Stimulated activated CD4-positive, alpha-beta T cell treated with anti-CD3 and anti-CD28 coated beads, Interleukin-4, amount 100 ng/mL, for 4 hours (primary cell): Measurements from ENCODE around the gene DACT2.
"Not testable (repeated sequence)": the region's sequence is repeated elsewhere in the genome, so short reads cannot be mapped to it uniquely, and the experiment has no call there.

ENCODE experiments used
- DNase-seq, 2 experiments: peaks; one replicate each; pipeline ENCODE4 v3.0.0-alpha.2; 2020

The DACT2 gene

GRCh38 chr6:168280020-168280898, 39.3 kb downstream of the DACT2 start:
- no peak for DNase-seq

DNA sequence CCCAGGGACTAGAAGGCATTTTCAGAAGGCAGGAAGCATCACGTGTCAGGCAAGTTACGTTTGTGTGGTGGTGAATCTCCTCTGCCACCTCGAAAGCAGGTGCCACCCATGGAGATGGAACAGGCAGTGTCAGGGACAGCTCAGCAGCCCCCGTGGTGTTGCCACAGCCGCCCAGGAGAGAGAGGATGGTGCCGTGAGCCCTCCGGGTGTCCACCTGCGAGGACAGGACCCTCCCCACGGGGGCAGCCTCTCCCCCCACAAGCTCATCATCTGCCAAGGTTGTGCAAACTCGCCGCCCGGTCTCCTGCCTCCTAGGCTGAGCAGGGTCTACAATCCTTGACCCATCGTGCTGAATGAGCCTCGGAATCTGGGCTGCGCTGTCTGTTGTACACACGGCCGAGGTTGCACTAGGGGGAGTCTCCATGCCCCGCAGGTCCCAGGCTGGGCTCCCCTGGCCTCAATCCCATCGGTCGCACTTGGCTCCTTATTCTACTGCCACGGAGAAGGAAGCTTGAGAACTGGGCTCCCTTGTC, 40.1 kb downstream of the DACT2 start:
- no peak for DNase-seq

DNA sequence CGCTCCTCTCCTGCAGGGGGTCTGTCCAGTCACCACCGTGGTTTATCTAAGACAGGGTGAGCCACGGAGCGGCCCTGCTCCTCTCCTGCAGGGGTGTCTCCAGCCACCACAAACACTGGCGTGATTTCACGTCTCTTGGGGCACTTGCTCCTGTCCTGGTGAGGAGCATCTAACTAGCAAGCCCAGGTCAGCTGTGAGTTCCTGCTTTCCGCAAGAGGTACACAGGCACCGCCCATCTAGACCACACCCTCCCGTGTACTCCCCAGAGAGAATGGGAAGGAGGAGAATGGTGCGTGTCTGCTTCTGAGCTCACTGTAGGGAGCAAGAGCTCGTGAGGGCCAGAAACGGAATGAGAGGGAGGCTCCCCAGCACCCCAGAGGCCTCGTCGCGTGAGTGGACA, 40.7 kb downstream of the DACT2 start:
- no peak for DNase-seq

GRCh38 chr6:168277274-168277669, 42.3 kb downstream of the DACT2 start:
- no peak for DNase-seq

DNA sequence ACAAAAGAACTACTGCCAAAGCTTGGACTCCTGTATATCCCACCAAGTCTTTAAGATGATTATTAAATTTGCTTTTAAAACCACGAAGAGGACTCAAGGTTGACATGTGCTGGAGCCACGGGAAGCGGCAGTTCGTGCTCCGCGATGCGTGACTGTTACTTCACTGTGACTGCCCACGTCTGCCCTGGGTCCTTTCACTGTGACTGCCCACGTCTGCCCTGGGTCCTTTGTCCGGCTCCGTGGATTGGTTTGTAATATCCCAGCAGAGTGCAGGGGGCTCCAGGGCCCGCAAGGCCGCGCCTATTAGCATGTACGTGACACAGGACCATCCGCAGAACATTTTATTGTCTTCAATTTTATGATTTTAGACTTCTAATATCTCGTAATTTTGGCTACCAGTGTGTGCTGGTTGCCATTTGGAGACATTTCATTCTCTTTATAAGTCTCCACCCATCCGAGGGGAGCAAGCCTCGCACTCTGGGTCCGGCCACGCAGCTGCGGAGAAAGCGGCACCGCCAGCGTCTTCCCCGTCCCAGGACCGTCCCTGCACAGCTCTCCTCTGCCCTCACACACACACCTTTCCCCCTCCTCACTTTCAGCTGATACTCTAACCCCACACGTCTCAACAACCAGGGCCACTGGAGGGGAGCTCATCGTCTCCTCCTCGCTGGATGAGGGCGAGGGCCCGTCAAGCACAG, 42.9 kb downstream of the DACT2 start:
- no peak for DNase-seq

GRCh38 chr6:168275168-168275567, 44.4 kb downstream of the DACT2 start:
- DNase-seq: no peak

DNA sequence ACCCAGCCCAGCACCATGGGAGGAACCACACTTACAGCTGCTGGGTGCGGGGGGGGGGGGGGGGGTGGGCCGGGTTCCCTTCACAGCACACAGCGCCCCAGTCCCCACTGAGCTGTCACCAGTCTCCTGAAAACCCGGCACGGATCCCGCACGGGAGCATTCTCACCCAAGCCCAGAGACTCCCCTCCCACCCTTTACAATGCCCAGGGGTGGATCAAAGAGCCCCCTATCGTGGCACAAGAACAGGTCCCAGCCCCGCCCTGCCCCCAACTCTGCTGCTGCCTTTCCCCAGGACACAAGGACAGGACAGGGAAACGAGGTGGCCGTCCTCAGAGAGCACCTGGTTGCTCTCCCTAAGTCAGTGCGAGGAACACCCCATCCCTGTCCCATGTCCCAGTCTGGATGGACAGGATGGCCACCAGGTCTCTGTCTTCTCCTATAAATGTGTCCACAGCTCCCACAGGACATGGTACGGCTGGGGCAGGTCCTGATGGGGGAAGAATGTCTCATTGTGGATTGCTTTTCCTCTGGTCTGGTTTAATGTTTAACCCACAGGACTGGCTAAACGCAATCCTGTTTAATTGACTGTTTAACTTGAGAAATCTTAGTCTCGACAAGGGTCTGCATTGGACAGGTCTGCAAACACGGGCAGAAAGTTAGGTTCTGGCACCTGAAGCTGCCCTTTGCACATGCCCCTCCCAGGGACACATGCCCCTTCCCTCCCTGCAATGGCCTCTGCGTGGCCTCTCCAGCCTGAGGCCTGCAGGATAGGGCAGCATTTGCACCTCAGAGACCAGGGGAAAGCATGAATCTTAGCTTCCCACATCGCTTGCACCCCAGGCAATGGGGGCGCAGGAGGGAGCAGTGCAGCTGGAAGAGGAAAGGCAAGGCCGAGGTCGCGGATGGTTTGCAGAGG, 45.3 kb downstream of the DACT2 start:
- no peak for DNase-seq

- DNase-seq: no peak
Measured at GRCh38 chr6:168273441-168274036, 46.0 kb downstream of the DACT2 start.

- no peak for DNase-seq
Measured at GRCh38 chr6:168272415-168273325, 46.9 kb downstream of the DACT2 start.

GRCh38 chr6:168270274-168271172, 49.1 kb downstream of the DACT2 start:
- no peak for DNase-seq

DNA sequence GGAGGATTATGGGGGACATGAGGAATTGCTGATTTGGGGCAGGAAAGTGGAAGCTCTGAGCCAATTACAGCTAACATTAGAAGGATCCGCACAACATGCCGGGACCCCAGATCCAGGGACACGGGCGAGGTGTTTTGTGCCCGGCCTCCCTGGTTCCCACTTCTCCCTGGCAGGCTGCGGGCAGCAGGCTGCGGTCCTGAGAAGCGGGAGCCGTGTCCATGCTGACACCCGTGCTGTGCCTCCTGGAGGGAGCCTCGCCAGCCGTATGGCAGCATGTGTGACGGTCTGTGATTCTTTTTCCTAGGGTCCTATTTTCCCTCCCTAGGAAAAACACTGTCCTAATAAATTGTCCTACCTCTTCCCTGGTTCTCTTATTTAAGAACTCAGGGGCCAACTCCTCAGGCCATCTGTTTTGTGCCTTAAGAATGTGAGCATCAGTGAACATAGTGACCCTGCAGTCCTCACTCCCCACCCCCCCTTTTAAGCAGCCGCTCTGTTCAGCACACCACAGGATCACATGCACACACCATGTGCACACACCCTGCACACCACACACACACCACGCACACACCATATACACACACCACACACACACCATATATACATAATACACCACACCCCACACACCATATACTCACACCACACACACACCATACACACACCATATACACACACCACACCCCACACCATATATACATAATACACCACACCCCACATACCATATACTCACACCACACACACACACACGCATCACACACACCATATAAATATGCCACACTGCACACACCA, 49.9 kb downstream of the DACT2 start:
- no peak for DNase-seq

DNA sequence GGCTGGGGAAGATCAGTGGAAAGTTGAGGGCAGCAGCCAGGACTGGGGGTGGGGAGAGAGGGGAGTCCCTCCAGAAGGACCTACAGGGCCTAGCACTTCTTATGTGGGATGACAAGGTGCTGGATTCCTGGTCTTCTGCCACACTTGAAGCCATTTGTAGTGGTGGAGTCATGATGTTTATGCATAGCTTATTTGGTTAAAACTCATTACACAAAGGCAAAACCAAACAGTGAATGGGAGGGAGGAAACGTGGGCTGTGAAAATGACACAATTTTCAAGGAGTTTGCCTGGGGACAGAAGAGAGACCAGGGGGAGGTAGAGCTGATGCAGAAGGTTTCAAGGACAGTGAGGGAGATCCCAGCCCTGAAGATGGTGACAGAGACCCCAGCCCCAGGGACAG, 50.8 kb downstream of the DACT2 start:
- no peak for DNase-seq

DNA sequence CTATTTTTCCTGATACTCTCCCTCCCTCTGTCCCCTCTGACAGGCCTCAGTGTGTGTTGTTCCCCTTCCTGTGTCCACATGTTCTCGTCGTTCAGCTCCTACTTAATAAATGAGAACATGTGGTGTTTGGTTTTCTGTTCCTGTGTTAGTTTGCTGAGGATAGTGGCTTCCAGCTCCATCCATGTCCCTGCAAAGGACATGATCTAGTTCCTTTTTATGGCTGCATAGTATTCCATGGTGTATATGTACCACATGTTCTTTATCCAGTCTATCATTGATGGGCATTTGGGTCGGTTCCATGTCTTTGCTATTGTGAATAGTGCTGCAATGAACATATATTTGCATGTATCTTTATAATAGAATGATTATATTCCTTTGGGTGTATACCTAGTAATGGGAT, 51.8 kb downstream of the DACT2 start:
- DNase-seq: not testable (repeated sequence)

DNA sequence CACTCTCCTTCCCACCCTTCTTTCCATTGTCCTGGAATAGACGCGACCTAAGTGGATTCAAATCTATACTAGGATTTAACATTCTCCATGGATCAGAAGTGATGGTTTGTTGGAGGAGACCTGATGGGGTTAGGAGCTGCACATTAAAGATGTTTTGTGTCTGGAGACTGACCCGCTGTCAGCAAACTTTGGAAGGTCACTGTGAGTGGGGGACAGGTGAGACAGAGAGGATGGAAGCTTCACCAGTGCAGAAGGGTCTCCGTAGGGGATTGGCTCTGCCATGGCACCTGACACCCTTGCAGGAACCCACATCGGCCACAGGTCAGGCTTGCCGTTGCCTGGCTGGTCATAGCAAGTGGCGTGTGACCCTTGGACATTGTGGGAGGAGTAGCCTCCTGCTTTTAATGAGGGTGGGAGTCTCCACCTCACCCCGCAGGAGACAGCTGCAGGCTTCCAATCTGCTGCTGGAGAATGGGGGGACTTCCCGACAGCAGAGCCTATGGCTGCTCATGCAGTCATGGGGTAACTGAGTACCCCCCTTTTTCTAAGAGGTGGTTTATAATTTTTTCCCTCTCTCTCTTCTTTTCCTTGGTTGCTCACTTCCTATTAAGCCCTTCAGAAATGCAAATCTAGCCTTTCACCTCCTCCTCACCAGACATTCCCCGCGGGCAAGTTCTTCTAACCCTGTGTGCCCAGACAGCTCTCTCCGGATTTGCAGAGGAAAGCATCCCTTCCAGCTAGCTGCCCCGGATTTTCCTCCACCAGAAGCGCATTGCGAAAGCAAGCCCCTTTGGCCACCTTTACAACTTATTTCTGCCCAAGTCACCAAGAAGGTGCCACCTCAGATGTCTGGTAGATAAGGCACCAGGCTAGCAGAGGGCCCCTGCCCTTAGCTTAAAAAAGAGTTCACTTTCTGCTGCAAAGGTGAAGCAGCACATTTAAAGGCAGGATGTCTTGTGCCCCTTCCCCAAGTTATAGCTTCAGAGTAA, 53.5 kb downstream of the DACT2 start:
- DNase-seq: no peak

GRCh38 chr6:168265394-168265793, 54.2 kb downstream of the DACT2 start:
- no peak for DNase-seq

GRCh38 chr6:168264593-168265335, 54.8 kb downstream of the DACT2 start:
- DNase-seq: no peak

DNA sequence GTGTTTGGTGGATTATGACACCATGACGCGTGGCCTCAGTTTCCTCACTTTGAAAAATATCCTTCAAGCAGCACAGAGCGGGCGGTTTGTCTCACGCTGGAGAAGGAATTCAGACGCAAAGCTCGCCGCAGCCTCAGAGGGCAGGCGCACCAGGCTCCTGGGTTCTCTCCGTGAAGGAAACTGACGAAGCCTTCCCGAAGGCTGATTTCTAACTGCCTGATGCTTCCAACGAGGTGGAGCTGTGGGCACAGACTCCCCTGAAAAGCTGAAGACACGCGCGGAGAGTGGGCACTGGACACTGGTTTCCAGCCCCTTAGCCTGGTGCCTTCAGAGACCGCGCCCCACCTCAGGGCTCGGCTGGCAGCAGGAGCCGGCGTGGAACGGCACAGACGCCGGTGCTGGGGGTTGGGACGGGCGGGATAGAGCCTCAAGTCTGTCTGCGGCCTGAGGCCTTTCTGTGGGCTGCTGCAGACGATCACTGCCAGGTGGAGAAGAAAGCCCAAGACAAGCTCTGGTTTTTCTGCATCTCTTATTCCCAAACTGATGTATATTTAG, 56.1 kb downstream of the DACT2 start:
- no peak for DNase-seq
